Fibroblast of villous mesenchyme (primary cell): ENCODE results near the gene C1orf210. TPM values are rescaled to one million over a fixed set of nuclear protein-coding genes. Genes with fewer than 3 reads are reported as not detected.

ENCODE experiments used
- DNase-seq: peaks from one replicate; pipeline ENCODE4 v3.0.0-alpha.2; 2010; ENCODE audit warnings: low read depth
- H3K4me3 ChIP-seq: 2 replicates; pipeline ENCODE4 v1.5.1; 2011; ENCODE audit warnings: low read depth, mild to moderate bottlenecking, low read length
- CTCF ChIP-seq: IDR thresholded peaks from 2 replicates; pipeline ENCODE4 v1.5.1; 2012; ENCODE audit warnings: low read depth, mild to moderate bottlenecking, low read length; ENCODE audit not compliant: insufficient read depth
- total RNA-seq: library from RNA; depleted of rRNA; stranded (reverse); fragments of >200 nt; gene quantifications from 2 replicates; pipeline ENCODE4 v1.2.3, GENCODE V29; 2012

C1orf210 gene
- total RNA-seq, 1 donor, result not detected

GRCh38 chr1:43250351-43250761, 35.0 kb downstream of the C1orf210 start:
- no peak for DNase-seq
- no peak for TF ChIP-seq CTCF
- no peak overlapping the region for H3K4me3 ChIP-seq

- TF ChIP-seq CTCF, result no peak
- no peak overlapping the region for H3K4me3 ChIP-seq
- no peak for DNase-seq
Measured at GRCh38 chr1:43247256-43247921, 38.0 kb downstream of the C1orf210 start.

- TF ChIP-seq CTCF, result no peak
- no peak for DNase-seq
- H3K4me3 ChIP-seq, result no peak overlapping the region
Measured at GRCh38 chr1:43246466-43247213, 38.7 kb downstream of the C1orf210 start.

GRCh38 chr1:43243299-43243698, 42.1 kb downstream of the C1orf210 start:
- DNase-seq, result no peak
- TF ChIP-seq CTCF, result no peak
- H3K4me3 ChIP-seq, result no peak overlapping the region

- TF ChIP-seq CTCF, result no peak
- no peak for DNase-seq
- no peak overlapping the region for H3K4me3 ChIP-seq
Measured at GRCh38 chr1:43241413-43241836, 44.0 kb downstream of the C1orf210 start.

GRCh38 chr1:43239484-43239883, 45.9 kb downstream of the C1orf210 start:
- TF ChIP-seq CTCF, result no peak
- no peak overlapping the region for H3K4me3 ChIP-seq
- no peak for DNase-seq
